GM12878 (cell line): ENCODE measurements around the gene RAB36. TPM values are rescaled to one million over a fixed set of nuclear protein-coding genes. Genes with fewer than 3 reads are reported as not detected.

Experiments
- ATAC-seq: fragments of 200-7000 bp; cut with Tn5 transposase; 3 replicates; pipeline ENCODE4 v1.9.1; 2020; ENCODE audit warnings: mild to moderate bottlenecking, moderate library complexity
- BruUV-seq: library from RNA; stranded (reverse); fragments of 400-500 nt; replicated peaks from 2 replicates; lab custom pipeline; 2021; lab: Mats Ljungman, UMichigan
- CTCF ChIA-PET: fragments of 300-600 bp; sonication (Branson Sonifier 250); formaldehyde crosslinking; extraction: SDS; loops from one replicate; lab custom pipeline; 2021; ENCODE audit warnings: inconsistent platforms; lab: Yijun Ruan, JAX
- POLR2A ChIA-PET: fragments of 350-600 bp; formaldehyde crosslinking; extraction: SDS; loops from one replicate; lab custom pipeline; 2021; ENCODE audit warnings: inconsistent platforms; lab: Charles Lee
- RAD21 ChIA-PET: fragments of 300-600 bp; sonication (Branson Sonifier 250); formaldehyde crosslinking; loops from one replicate; lab custom pipeline; 2023; ENCODE audit warnings: antibody characterized with exemption; ENCODE audit not compliant: unreplicated experiment; lab: Charles Lee
- SMC1A ChIA-PET: fragments of 300-600 bp; sonication (Branson Sonifier 250); formaldehyde crosslinking; loops from one replicate; lab custom pipeline; 2023; ENCODE audit not compliant: unreplicated experiment, uncharacterized antibody; lab: Charles Lee
- DNase-seq: peaks from one replicate; pipeline ENCODE4 v3.0.0-alpha.2; 2011; ENCODE audit warnings: low read depth, low spot score
- FAIRE-seq: peaks from 3 replicates; lab custom pipeline; 2011; peaks lifted over from hg19 to GRCh38; lab: Jason Lieb, UNC
- H2AFZ ChIP-seq: 2 replicates; pipeline ENCODE4 v1.6.0; 2011; ENCODE audit warnings: low read depth, low read length, control low read depth; ENCODE audit not compliant: control insufficient read depth
- H3K27ac ChIP-seq: 2 replicates; pipeline ENCODE4 v1.5.1; 2011; ENCODE audit warnings: control low read depth; ENCODE audit not compliant: control insufficient read depth, insufficient read depth
- H3K27me3 ChIP-seq, 2 experiments: replicated peaks in 1 of 2; 2 replicates each; pipeline versions ENCODE4 v1.6.0 to v1.6.1; 2011; ENCODE audit warnings: low read length in 1 of 2; ENCODE audit not compliant: control insufficient read depth in 2 of 2, insufficient read depth in 2 of 2
- H3K36me3 ChIP-seq, 2 experiments: 2 replicates each; pipeline ENCODE4 v1.5.1; 2011; ENCODE audit warnings: low read length in 1 of 2; ENCODE audit not compliant: control insufficient read depth in 2 of 2, insufficient read depth in 2 of 2
- H3K4me1 ChIP-seq: 2 replicates; pipeline ENCODE4 v1.6.1; 2011; ENCODE audit warnings: mild to moderate bottlenecking, low read length, moderate library complexity, mixed read lengths; ENCODE audit not compliant: control insufficient read depth, insufficient read depth
- H3K4me2 ChIP-seq: 2 replicates; pipeline ENCODE4 v1.6.0; 2011; ENCODE audit warnings: control low read depth; ENCODE audit not compliant: control insufficient read depth, insufficient read depth
- H3K4me3 ChIP-seq: fragments of 200-600 bp; sonication (generic); 2 replicates; pipeline ENCODE4 v1.5.1; 2016
- H3K79me2 ChIP-seq: 2 replicates; pipeline ENCODE4 v1.6.0; 2011; ENCODE audit warnings: low read length; ENCODE audit not compliant: control insufficient read depth, insufficient read depth
- H3K9ac ChIP-seq: 2 replicates; pipeline ENCODE4 v1.8.0; 2011; ENCODE audit warnings: low read length, control low read depth, mixed read lengths; ENCODE audit not compliant: control insufficient read depth, insufficient read depth
- H3K9me3 ChIP-seq: replicated peaks from 3 replicates; pipeline ENCODE4 v1.5.1; 2011; ENCODE audit warnings: mild to moderate bottlenecking, low read length; ENCODE audit not compliant: control insufficient read depth, insufficient read depth
- H4K20me1 ChIP-seq: 2 replicates; pipeline ENCODE4 v1.6.0; 2011; ENCODE audit not compliant: control insufficient read depth, insufficient read depth
- BACH1 ChIP-seq: fragments of 450-650 bp; IDR thresholded peaks from 2 replicates; pipeline ENCODE4 v1.6.1; 2017; ENCODE audit warnings: mild to moderate bottlenecking, borderline replicate concordance
- GATAD2B ChIP-seq: fragments of 450-650 bp; conservative IDR thresholded peaks from 2 replicates; pipeline ENCODE4 v1.6.1; 2017; ENCODE audit warnings: low read depth, mild to moderate bottlenecking, moderate library complexity
- HDAC6 ChIP-seq: fragments of 200-600 bp; sonication (generic); IDR thresholded peaks from one replicate; pipeline ENCODE4 v1.8.0; 2017; ENCODE audit warnings: antibody characterized with exemption; ENCODE audit not compliant: unreplicated experiment
- JUND ChIP-seq: IDR thresholded peaks from 2 replicates; pipeline ENCODE4 v1.6.1; 2012; ENCODE audit warnings: low read depth, mild to moderate bottlenecking, low read length, improper control_type of control experiment, moderate library complexity
- MAX ChIP-seq: IDR thresholded peaks from 2 replicates; pipeline ENCODE4 v1.6.1; 2012; ENCODE audit warnings: low read depth, low read length, improper control_type of control experiment
- MTA3 ChIP-seq: IDR thresholded peaks from 2 replicates; pipeline ENCODE4 v1.6.1; 2012; ENCODE audit warnings: low read length, inconsistent platforms, borderline replicate concordance
- MXI1 ChIP-seq: fragments of 150-350 bp; IDR thresholded peaks from 2 replicates; pipeline ENCODE4 v1.6.1; 2011; ENCODE audit warnings: low read depth, mild to moderate bottlenecking, inconsistent platforms, low read length, improper control_type of control experiment
- MYB ChIP-seq: fragments of 150-350 bp; IDR thresholded peaks from 2 replicates; pipeline ENCODE4 v1.6.1; 2014; ENCODE audit warnings: mild to moderate bottlenecking, low read depth, low read length, borderline replicate concordance
- MYC ChIP-seq: IDR thresholded peaks from 2 replicates; pipeline ENCODE4 v1.6.1; 2011; ENCODE audit warnings: mild to moderate bottlenecking, low read length, moderate library complexity, inconsistent platforms; ENCODE audit not compliant: insufficient read depth, insufficient replicate concordance, insufficient read length, severe bottlenecking
- RFX5 ChIP-seq: IDR thresholded peaks from 2 replicates; pipeline ENCODE4 v1.6.1; 2011; ENCODE audit warnings: low read depth, low read length, improper control_type of control experiment
- SIX5 ChIP-seq: IDR thresholded peaks from 2 replicates; pipeline ENCODE4 v1.6.1; 2011; ENCODE audit warnings: mild to moderate bottlenecking, low read depth, low read length, moderate library complexity; ENCODE audit not compliant: severe bottlenecking
- SREBF2 ChIP-seq: IDR thresholded peaks from 2 replicates; pipeline ENCODE4 v1.6.1; 2012; ENCODE audit warnings: mild to moderate bottlenecking, low read length
- STAT1 ChIP-seq: fragments of 450-650 bp; conservative IDR thresholded peaks from 2 replicates; pipeline ENCODE4 v1.6.1; 2014; ENCODE audit warnings: antibody characterized with exemption, mild to moderate bottlenecking
- SUPT20H ChIP-seq: IDR thresholded peaks from 2 replicates; pipeline ENCODE4 v1.6.1; 2011; ENCODE audit warnings: low read depth, mild to moderate bottlenecking, low read length, moderate library complexity, borderline replicate concordance; ENCODE audit not compliant: control insufficient read depth
- WGBS: methylation state at CpG from one replicate; pipeline ENCODE4 v1.1.6; 2016; ENCODE audit warnings: low lambda C conversion rate; ENCODE audit not compliant: insufficient replicate concordance, insufficient coverage; ENCODE audit errors: missing lambda C conversion rate; 5-methylcytosine and 5-hydroxymethylcytosine counted together
- in situ Hi-C: fragments of 300-500 bp; cut with MboI; formaldehyde crosslinking; loops from 9 replicates; pipeline ENCODE4 v1.14.3; 2018; ENCODE audit warnings: mixed read lengths
- intact Hi-C: fragments of 100-400 bp; cut with micrococcal nuclease; formaldehyde crosslinking; loops from one replicate; pipeline ENCODE4 v1.14.2; 2022; ENCODE audit not compliant: unreplicated experiment
- polyA plus RNA-seq, 11 experiments: library from polyadenylated mRNA; depleted of rRNA in 4 of 11; unstranded in 6 of 11; stranded (reverse) in 5 of 11; fragments of >200 nt; fragmentation: Nextera tagmentation in 4 of 11; fragmentation: Illumina TruSeq in 1 of 11; extraction: Ambion mirVana in 4 of 11; extraction: Trizol in 1 of 11; gene quantifications; 1 replicate in 1 of 11; 2 replicates in 10 of 11; pipeline versions ENCODE4 v1.2.1 to v1.2.3, GENCODE V29; 2011 to 2016; ENCODE audit warnings: inconsistent platforms in 2 of 11, missing spikeins in 2 of 11, low read depth in 1 of 11
- total RNA-seq, 4 experiments: library from RNA; depleted of rRNA in 3 of 4; stranded (reverse); fragments of >200 nt in 3 of 4; fragmentation: Illumina TruSeq in 1 of 4; extraction: Trizol in 1 of 4; gene quantifications; 2 replicates each; pipeline versions ENCODE4 v1.2.1 to v1.2.3, GENCODE V29; 2013 to 2021
- TF ChIP-seq, protein P1 (sequence below): fragments of 450-650 bp; IDR thresholded peaks from 2 replicates; pipeline ENCODE4 v1.6.1; 2017; ENCODE audit warnings: mild to moderate bottlenecking, moderate library complexity
- TF ChIP-seq, protein P2 (sequence below): fragments of 450-650 bp; IDR thresholded peaks from 2 replicates; pipeline ENCODE4 v1.6.1; 2017; ENCODE audit warnings: borderline replicate concordance

RAB36 gene
- total and polyA plus RNA-seq, 10 of the 15 experiments (the other 5 are each of a cell fraction or from before 2014, with no cell fraction given) = 0.31 to 2.7 (median 1.1) TPM

- TF ChIP-seq, protein P1, sequence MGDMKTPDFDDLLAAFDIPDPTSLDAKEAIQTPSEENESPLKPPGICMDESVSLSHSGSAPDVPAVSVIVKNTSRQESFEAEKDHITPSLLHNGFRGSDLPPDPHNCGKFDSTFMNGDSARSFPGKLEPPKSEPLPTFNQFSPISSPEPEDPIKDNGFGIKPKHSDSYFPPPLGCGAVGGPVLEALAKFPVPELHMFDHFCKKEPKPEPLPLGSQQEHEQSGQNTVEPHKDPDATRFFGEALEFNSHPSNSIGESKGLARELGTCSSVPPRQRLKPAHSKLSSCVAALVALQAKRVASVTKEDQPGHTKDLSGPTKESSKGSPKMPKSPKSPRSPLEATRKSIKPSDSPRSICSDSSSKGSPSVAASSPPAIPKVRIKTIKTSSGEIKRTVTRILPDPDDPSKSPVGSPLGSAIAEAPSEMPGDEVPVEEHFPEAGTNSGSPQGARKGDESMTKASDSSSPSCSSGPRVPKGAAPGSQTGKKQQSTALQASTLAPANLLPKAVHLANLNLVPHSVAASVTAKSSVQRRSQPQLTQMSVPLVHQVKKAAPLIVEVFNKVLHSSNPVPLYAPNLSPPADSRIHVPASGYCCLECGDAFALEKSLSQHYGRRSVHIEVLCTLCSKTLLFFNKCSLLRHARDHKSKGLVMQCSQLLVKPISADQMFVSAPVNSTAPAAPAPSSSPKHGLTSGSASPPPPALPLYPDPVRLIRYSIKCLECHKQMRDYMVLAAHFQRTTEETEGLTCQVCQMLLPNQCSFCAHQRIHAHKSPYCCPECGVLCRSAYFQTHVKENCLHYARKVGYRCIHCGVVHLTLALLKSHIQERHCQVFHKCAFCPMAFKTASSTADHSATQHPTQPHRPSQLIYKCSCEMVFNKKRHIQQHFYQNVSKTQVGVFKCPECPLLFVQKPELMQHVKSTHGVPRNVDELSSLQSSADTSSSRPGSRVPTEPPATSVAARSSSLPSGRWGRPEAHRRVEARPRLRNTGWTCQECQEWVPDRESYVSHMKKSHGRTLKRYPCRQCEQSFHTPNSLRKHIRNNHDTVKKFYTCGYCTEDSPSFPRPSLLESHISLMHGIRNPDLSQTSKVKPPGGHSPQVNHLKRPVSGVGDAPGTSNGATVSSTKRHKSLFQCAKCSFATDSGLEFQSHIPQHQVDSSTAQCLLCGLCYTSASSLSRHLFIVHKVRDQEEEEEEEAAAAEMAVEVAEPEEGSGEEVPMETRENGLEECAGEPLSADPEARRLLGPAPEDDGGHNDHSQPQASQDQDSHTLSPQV = no peak
- TF ChIP-seq SUPT20H = no peak
- TF ChIP-seq MYC = no peak
- no peak for TF ChIP-seq STAT1
- TF ChIP-seq HDAC6 = no peak
- TF ChIP-seq, all 136 proteins: peak for 0
Observed at GRCh38 chr22:23203452-23204124, 58.3 kb downstream of the RAB36 start (continued).

DNA sequence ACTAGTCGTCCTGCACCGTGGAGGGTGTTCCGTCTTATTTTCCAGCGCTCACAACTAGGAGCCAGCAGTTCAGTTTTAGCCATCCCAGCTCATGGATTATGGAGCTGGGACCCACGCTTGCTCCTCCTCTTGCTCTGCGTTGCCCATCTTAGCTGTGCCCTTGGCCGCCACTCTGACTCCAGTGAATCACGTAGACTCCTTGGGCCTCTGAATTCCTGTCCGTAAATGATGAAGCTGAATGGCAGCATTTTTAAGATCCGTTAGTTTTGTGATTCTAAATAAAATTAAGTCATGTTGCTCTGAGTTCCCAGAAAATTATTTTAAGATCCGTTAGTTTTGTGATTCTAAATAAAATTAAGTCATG is 58.8 kb downstream of the RAB36 start:
- TSS peak; percentile 15 for BruUV-seq
- H4K20me1 ChIP-seq = peaks cover 3% of the 10 kb centered on the region; the same call in 1 of the 2 replicates
- TF ChIP-seq, protein P2, sequence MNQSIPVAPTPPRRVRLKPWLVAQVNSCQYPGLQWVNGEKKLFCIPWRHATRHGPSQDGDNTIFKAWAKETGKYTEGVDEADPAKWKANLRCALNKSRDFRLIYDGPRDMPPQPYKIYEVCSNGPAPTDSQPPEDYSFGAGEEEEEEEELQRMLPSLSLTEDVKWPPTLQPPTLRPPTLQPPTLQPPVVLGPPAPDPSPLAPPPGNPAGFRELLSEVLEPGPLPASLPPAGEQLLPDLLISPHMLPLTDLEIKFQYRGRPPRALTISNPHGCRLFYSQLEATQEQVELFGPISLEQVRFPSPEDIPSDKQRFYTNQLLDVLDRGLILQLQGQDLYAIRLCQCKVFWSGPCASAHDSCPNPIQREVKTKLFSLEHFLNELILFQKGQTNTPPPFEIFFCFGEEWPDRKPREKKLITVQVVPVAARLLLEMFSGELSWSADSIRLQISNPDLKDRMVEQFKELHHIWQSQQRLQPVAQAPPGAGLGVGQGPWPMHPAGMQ = no peak
- no peak for TF ChIP-seq SREBF2
- no peak for TF ChIP-seq GATAD2B
- no peak for TF ChIP-seq SIX5
- TF ChIP-seq STAT1 = no peak
- TF ChIP-seq JUND = no peak
- TF ChIP-seq MXI1 = no peak
- no peak for TF ChIP-seq MYB
- TF ChIP-seq MTA3 = no peak
- no peak for TF ChIP-seq RFX5
- no peak for TF ChIP-seq BACH1
- no peak for TF ChIP-seq MAX

More for the DNA sequence above, 58.8 kb downstream of the RAB36 start:
- intact Hi-C loops (no loop called here), in situ Hi-C loops (no loop called here)
- Histone ChIP-seq H3K4me2 (no peak overlapping the region), H3K4me3 (no peak overlapping the region), H3K79me2 (no peaks in the 10 kb centered on the region; the same call in 1 of the 2 replicates), H3K9ac (no peak overlapping the region), H3K36me3 (peaks cover 3 to 16% of the 10 kb centered on the region in 2 experiments; a peak in 3 of 4 replicates), H2AFZ (no peak overlapping the region), H3K27me3 (no peaks in the 10 kb centered on the region), H3K27ac (no peak overlapping the region), H3K4me1 (peaks cover 4% of the 10 kb centered on the region), H3K9me3 (no peaks in the 10 kb centered on the region)
- no peak for FAIRE-seq
- ChIA-PET POLR2A (no interaction called here), CTCF (no interaction called here), SMC1A (interaction anchor here (0.8 kb wide), 1 partner anchor 16 kb away, joined by 5 read pairs; no protein-coding TSS in a partner anchor), RAD21 (no interaction called here)
- 88% methylated on average over 11 of the region's 11 CpGs for WGBS
- DNase-seq = no peak
- no peak for ATAC-seq
